NB4 (cell line): ENCODE data around the gene GALNT15.

ENCODE experiments used
- DNase-seq: peaks from one replicate; pipeline ENCODE4 v3.0.0; 2010; ENCODE audit warnings: low read depth
- H3K4me3 ChIP-seq: one replicate; pipeline ENCODE4 v1.5.1; 2011; ENCODE audit warnings: mild to moderate bottlenecking, low read depth, low read length, moderate library complexity
- CTCF ChIP-seq: IDR thresholded peaks from one replicate; pipeline ENCODE4 v1.5.1; 2012; ENCODE audit warnings: low read depth, low read length
- MAX ChIP-seq: IDR thresholded peaks from 2 replicates; pipeline ENCODE4 v1.6.1; 2011; ENCODE audit warnings: low read depth, low read length
- MYC ChIP-seq: IDR thresholded peaks from 2 replicates; pipeline ENCODE4 v1.6.1; 2011; ENCODE audit warnings: low read depth, low read length
- POLR2A ChIP-seq: IDR thresholded peaks from 2 replicates; pipeline ENCODE4 v1.6.1; 2011; ENCODE audit warnings: mild to moderate bottlenecking; ENCODE audit not compliant: insufficient read length; ENCODE audit errors: extremely low read depth

GALNT15 gene

GRCh38 chr3:16134173-16134928, 40.1 kb upstream of the GALNT15 start:
- no peak for TF ChIP-seq MYC
- TF ChIP-seq POLR2A = no peak
- TF ChIP-seq MAX = no peak
- TF ChIP-seq CTCF = no peak
- no peak for DNase-seq
- no peak overlapping the region for H3K4me3 ChIP-seq

GRCh38 chr3:16136055-16136454, 38.4 kb upstream of the GALNT15 start:
- TF ChIP-seq MYC = no peak
- no peak for TF ChIP-seq MAX
- TF ChIP-seq POLR2A = no peak
- no peak for TF ChIP-seq CTCF
- DNase-seq = no peak
- no peak overlapping the region for H3K4me3 ChIP-seq

GRCh38 chr3:16137044-16137443, 37.4 kb upstream of the GALNT15 start:
- no peak for DNase-seq
- H3K4me3 ChIP-seq = no peak overlapping the region
- TF ChIP-seq MAX (no peak), POLR2A (no peak), MYC (no peak), CTCF (no peak)

- H3K4me3 ChIP-seq = no peak overlapping the region
- TF ChIP-seq MAX = no peak
- no peak for TF ChIP-seq MYC
- TF ChIP-seq POLR2A = no peak
- TF ChIP-seq CTCF = no peak
- no peak for DNase-seq
Observed at GRCh38 chr3:16137977-16138376, 36.5 kb upstream of the GALNT15 start.

GRCh38 chr3:16140116-16140893, 34.2 kb upstream of the GALNT15 start:
- no peak overlapping the region for H3K4me3 ChIP-seq
- no peak for TF ChIP-seq CTCF
- TF ChIP-seq POLR2A = no peak
- TF ChIP-seq MAX = no peak
- no peak for DNase-seq
